SK-N-SH treated with all-trans-retinoic acid at 6 μM for 48 hours (cell line): Measurements from ENCODE around the gene DCC.
"Not testable (repeated sequence)": the region's sequence is repeated elsewhere in the genome, so short reads cannot be mapped to it uniquely, and the experiment has no call there.

Experiments used
- ATAC-seq: fragments of 200-7000 bp; cut with Tn5 transposase; 3 replicates; pipeline ENCODE4 v1.9.1; 2020; ENCODE audit warnings: mild to moderate bottlenecking, moderate library complexity
- ARNTL ChIP-seq: fragments of 450-650 bp; formaldehyde crosslinking; IDR thresholded peaks from 2 replicates; pipeline ENCODE4 v1.5.0; 2020; ENCODE audit warnings: low read depth, mild to moderate bottlenecking, moderate library complexity, borderline replicate concordance
- BACH2 ChIP-seq: fragments of 250-450 bp; sonication (Bioruptor Pico); IDR thresholded peaks from 2 replicates; pipeline ENCODE4 v1.9.0; 2021; ENCODE audit warnings: mild to moderate bottlenecking, borderline replicate concordance
- CREB5 ChIP-seq: fragments of 250-450 bp; sonication (Bioruptor Pico); IDR thresholded peaks from 2 replicates; pipeline ENCODE4 v1.5.1; 2020; ENCODE audit warnings: low read depth, mild to moderate bottlenecking, moderate library complexity
- CSDC2 ChIP-seq: fragments of 250-450 bp; sonication (Bioruptor Pico); IDR thresholded peaks from 2 replicates; pipeline ENCODE4 v1.5.0; 2020; ENCODE audit warnings: mild to moderate bottlenecking, moderate library complexity
- CSRNP3 ChIP-seq: fragments of 250-450 bp; sonication (Bioruptor Pico); IDR thresholded peaks from 2 replicates; pipeline ENCODE4 v1.5.1; 2021; ENCODE audit warnings: mild to moderate bottlenecking, moderate library complexity
- ESRRG ChIP-seq: fragments of 250-450 bp; sonication (Bioruptor Pico); IDR thresholded peaks from 2 replicates; pipeline ENCODE4 v1.6.1; 2021; ENCODE audit warnings: mild to moderate bottlenecking
- GLIS3 ChIP-seq: fragments of 250-450 bp; sonication (Bioruptor Pico); IDR thresholded peaks from 2 replicates; pipeline ENCODE4 v1.5.0; 2020; ENCODE audit warnings: mild to moderate bottlenecking, moderate library complexity
- ISL1 ChIP-seq: fragments of 250-450 bp; sonication (Bioruptor Pico); IDR thresholded peaks from 2 replicates; pipeline ENCODE4 v2.1.2; 2022; ENCODE audit warnings: mild to moderate bottlenecking, moderate library complexity
- OSR1 ChIP-seq: fragments of 250-450 bp; sonication (Bioruptor Pico); IDR thresholded peaks from 2 replicates; pipeline ENCODE4 v1.8.0; 2022; ENCODE audit warnings: moderate library complexity, mild to moderate bottlenecking, inconsistent platforms
- PATZ1 ChIP-seq: fragments of 250-450 bp; sonication (Bioruptor Pico); IDR thresholded peaks from 2 replicates; pipeline ENCODE4 v1.8.0; 2020; ENCODE audit warnings: mild to moderate bottlenecking, moderate library complexity, borderline replicate concordance
- PPARA ChIP-seq: fragments of 250-450 bp; sonication (Bioruptor Pico); IDR thresholded peaks from 2 replicates; pipeline ENCODE4 v1.5.0; 2020; ENCODE audit warnings: mild to moderate bottlenecking, borderline replicate concordance
- RARB ChIP-seq: fragments of 250-450 bp; sonication (Bioruptor Pico); IDR thresholded peaks from 2 replicates; pipeline ENCODE4 v1.8.0; 2021; ENCODE audit warnings: mild to moderate bottlenecking, moderate library complexity
- SNAI2 ChIP-seq: fragments of 250-450 bp; sonication (Bioruptor Pico); IDR thresholded peaks from 2 replicates; pipeline ENCODE4 v1.5.0; 2020; ENCODE audit warnings: mild to moderate bottlenecking, moderate library complexity
- TCF4 ChIP-seq: fragments of 250-450 bp; sonication (Bioruptor Pico); IDR thresholded peaks from 2 replicates; pipeline ENCODE4 v1.8.0; 2021; ENCODE audit warnings: mild to moderate bottlenecking, moderate library complexity, borderline replicate concordance
- TOX ChIP-seq: fragments of 250-450 bp; sonication (Bioruptor Pico); IDR thresholded peaks from 2 replicates; pipeline ENCODE4 v1.8.0; 2021; ENCODE audit warnings: mild to moderate bottlenecking, moderate library complexity, borderline replicate concordance
- ZC3H10 ChIP-seq: fragments of 250-450 bp; sonication (Bioruptor Pico); IDR thresholded peaks from 2 replicates; pipeline ENCODE4 v1.5.1; 2021; ENCODE audit warnings: mild to moderate bottlenecking, moderate library complexity
- ZFP3 ChIP-seq: fragments of 250-450 bp; sonication (Bioruptor Pico); IDR thresholded peaks from 2 replicates; pipeline ENCODE4 v1.5.0; 2020; ENCODE audit warnings: mild to moderate bottlenecking, moderate library complexity
- ZFP30 ChIP-seq: fragments of 450-650 bp; formaldehyde crosslinking; IDR thresholded peaks from 2 replicates; pipeline ENCODE4 v1.5.0; 2022; ENCODE audit warnings: mild to moderate bottlenecking, moderate library complexity
- ZNF565 ChIP-seq: fragments of 450-650 bp; formaldehyde crosslinking; conservative IDR thresholded peaks from 2 replicates; pipeline ENCODE4 v1.5.0; 2020; ENCODE audit warnings: low read depth, mild to moderate bottlenecking, moderate library complexity
- ZNF70 ChIP-seq: fragments of 450-650 bp; formaldehyde crosslinking; IDR thresholded peaks from 2 replicates; pipeline ENCODE4 v1.5.0; 2020; ENCODE audit warnings: mild to moderate bottlenecking, moderate library complexity
- ZNF8 ChIP-seq: fragments of 450-650 bp; formaldehyde crosslinking; IDR thresholded peaks from 2 replicates; pipeline ENCODE4 v1.5.0; 2020; ENCODE audit warnings: mild to moderate bottlenecking, moderate library complexity
- TF ChIP-seq, protein P1 (sequence below): fragments of 250-450 bp; sonication (Bioruptor Pico); IDR thresholded peaks from 2 replicates; pipeline ENCODE4 v1.8.0; 2021; ENCODE audit warnings: low read depth, mild to moderate bottlenecking, moderate library complexity, borderline replicate concordance

The DCC gene

GRCh38 chr18:53458944-53459580 is 1119.1 kb downstream of the DCC start:
- ATAC-seq, result no peak
- TF ChIP-seq BACH2 (CRISPR knock-in tag) (no peak), ZNF565 (CRISPR knock-in tag) (no peak), ARNTL (CRISPR knock-in tag) (no peak), CSDC2 (CRISPR knock-in tag) (no peak), SNAI2 (CRISPR knock-in tag) (no peak), RARB (CRISPR knock-in tag) (no peak), ZFP3 (no peak), PATZ1 (CRISPR knock-in tag) (no peak), CREB5 (CRISPR knock-in tag) (no peak)

- TF ChIP-seq PATZ1 (CRISPR knock-in tag) (no peak), ZNF8 (CRISPR knock-in tag) (no peak), CREB5 (CRISPR knock-in tag) (no peak), ZFP30 (no peak), GLIS3 (no peak), ARNTL (CRISPR knock-in tag) (no peak), PPARA (CRISPR knock-in tag) (no peak), CSDC2 (CRISPR knock-in tag) (no peak), ZNF70 (CRISPR knock-in tag) (no peak), CSRNP3 (CRISPR knock-in tag) (no peak), ESRRG (CRISPR knock-in tag) (no peak), OSR1 (CRISPR knock-in tag) (no peak), TOX (no peak), RARB (CRISPR knock-in tag) (no peak), ISL1 (no peak), SNAI2 (CRISPR knock-in tag) (no peak), BACH2 (CRISPR knock-in tag) (no peak)
- ATAC-seq, result no peak
Measured at GRCh38 chr18:53467756-53468155, 1127.8 kb downstream of the DCC start.

DNA sequence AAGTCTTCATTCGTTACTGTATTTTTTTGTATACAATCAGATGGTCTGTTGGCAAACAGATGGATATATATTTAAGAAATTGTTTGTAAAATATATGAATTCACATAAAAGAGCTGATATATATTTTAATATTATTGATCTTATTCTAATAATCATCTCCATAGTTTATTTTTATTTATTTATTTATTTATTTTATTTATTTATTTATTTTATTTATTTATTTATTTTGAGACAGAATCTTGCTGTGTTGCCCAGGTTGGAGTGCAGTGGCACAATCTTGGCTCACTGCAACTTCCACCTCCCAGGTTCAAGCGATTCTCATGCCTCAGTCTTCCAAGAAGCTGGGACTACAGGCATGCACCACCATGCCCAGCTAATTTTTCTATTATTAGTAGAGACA is 1128.2 kb downstream of the DCC start:
- not testable (repeated sequence) for ATAC-seq

- no peak for ATAC-seq
- TF ChIP-seq, protein P1, sequence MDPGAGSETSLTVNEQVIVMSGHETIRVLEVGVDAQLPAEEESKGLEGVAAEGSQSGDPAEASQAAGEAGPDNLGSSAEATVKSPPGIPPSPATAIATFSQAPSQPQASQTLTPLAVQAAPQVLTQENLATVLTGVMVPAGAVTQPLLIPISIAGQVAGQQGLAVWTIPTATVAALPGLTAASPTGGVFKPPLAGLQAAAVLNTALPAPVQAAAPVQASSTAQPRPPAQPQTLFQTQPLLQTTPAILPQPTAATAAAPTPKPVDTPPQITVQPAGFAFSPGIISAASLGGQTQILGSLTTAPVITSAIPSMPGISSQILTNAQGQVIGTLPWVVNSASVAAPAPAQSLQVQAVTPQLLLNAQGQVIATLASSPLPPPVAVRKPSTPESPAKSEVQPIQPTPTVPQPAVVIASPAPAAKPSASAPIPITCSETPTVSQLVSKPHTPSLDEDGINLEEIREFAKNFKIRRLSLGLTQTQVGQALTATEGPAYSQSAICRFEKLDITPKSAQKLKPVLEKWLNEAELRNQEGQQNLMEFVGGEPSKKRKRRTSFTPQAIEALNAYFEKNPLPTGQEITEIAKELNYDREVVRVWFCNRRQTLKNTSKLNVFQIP (CRISPR knock-in tag), result no peak
- TF ChIP-seq SNAI2 (CRISPR knock-in tag), result no peak
- TF ChIP-seq ZNF565 (CRISPR knock-in tag), result no peak
- no peak for TF ChIP-seq OSR1 (CRISPR knock-in tag)
- TF ChIP-seq CSRNP3 (CRISPR knock-in tag), result no peak
- no peak for TF ChIP-seq BACH2 (CRISPR knock-in tag)
- no peak for TF ChIP-seq ZFP3
- no peak for TF ChIP-seq ZNF70 (CRISPR knock-in tag)
- no peak for TF ChIP-seq ZC3H10 (CRISPR knock-in tag)
- no peak for TF ChIP-seq GLIS3
- TF ChIP-seq ISL1, result no peak
- no peak for TF ChIP-seq TCF4 (CRISPR knock-in tag)
- no peak for TF ChIP-seq ARNTL (CRISPR knock-in tag)
Measured at GRCh38 chr18:53472546-53472945, 1132.5 kb downstream of the DCC start.
